B cell (primary cell): ENCODE data around the gene KCNH3. TPM values are rescaled to one million over a fixed set of nuclear protein-coding genes. Genes with fewer than 3 reads are reported as not detected.

Experiments
- ATAC-seq: fragments of 200-7000 bp; cut with Tn5 transposase; one replicate; pipeline ENCODE4 v1.10.0; 2021; ENCODE audit warnings: low read depth, mild to moderate bottlenecking, moderate number of reproducible peaks, moderate library complexity
- CTCF ChIA-PET: fragments of 350-600 bp; sonication (Branson Sonifier 250); formaldehyde crosslinking; loops from one replicate; lab custom pipeline; 2021; ENCODE audit warnings: antibody characterized with exemption, inconsistent platforms; lab: Charles Lee
- POLR2A ChIA-PET: fragments of 350-600 bp; sonication (Branson Sonifier 250); formaldehyde crosslinking; loops from one replicate; lab custom pipeline; 2021; ENCODE audit warnings: antibody characterized with exemption; lab: Charles Lee
- DNase-seq: peaks from one replicate; pipeline ENCODE4 v3.0.0; 2013
- H2AFZ ChIP-seq: 2 replicates; pipeline ENCODE4 v1.6.1; 2012; ENCODE audit warnings: mild to moderate bottlenecking, low read depth, low read length; ENCODE audit not compliant: insufficient read depth, poor library complexity, severe bottlenecking
- H3K27ac ChIP-seq, 2 donors: 1 replicate in 1 of 2; 2 replicates in 1 of 2; pipeline ENCODE4 v1.5.1; 2012 to 2013; ENCODE audit warnings: low read length in 2 of 2, mild to moderate bottlenecking in 2 of 2, moderate library complexity in 1 of 2
- H3K27me3 ChIP-seq, 4 experiments: fragments of 200-600 bp in 1 of 4; sonication (generic) in 1 of 4; replicated peaks in 1 of 4; 1 replicate in 2 of 4; 2 replicates in 2 of 4; pipeline versions ENCODE4 v1.6.1 to v1.7.0; 2013 to 2016; ENCODE audit warnings: low read length in 3 of 4, mild to moderate bottlenecking in 2 of 4, mixed read lengths in 1 of 4, moderate library complexity in 1 of 4; ENCODE audit not compliant: insufficient read depth in 4 of 4, control insufficient read depth in 3 of 4; ENCODE audit errors: control extremely low read depth in 1 of 4
- H3K36me3 ChIP-seq, 2 experiments: replicated peaks in 1 of 2; 1 replicate in 1 of 2; 2 replicates in 1 of 2; pipeline versions ENCODE4 v1.6.1 to v1.7.1; 2013; ENCODE audit warnings: low read length in 1 of 2; ENCODE audit not compliant: insufficient read depth in 2 of 2, control insufficient read depth in 1 of 2; ENCODE audit errors: control extremely low read depth in 1 of 2, extremely low read depth in 1 of 2
- H3K4me1 ChIP-seq, 2 donors: fragments of 200-600 bp in 1 of 2; sonication (generic) in 1 of 2; 1 replicate in 1 of 2; 2 replicates in 1 of 2; pipeline versions ENCODE4 v1.5.1 to v1.6.1; 2013 to 2017; ENCODE audit warnings: low read length in 2 of 2; ENCODE audit not compliant: control insufficient read depth in 2 of 2, insufficient read depth in 2 of 2
- H3K4me2 ChIP-seq: replicated peaks from 2 replicates; pipeline ENCODE3; 2012; ENCODE audit warnings: mild to moderate bottlenecking, low read depth, low read length; ENCODE audit not compliant: poor library complexity, severe bottlenecking
- H3K4me3 ChIP-seq, 5 experiments: fragments of 200-600 bp in 1 of 5; sonication (generic) in 1 of 5; 1 replicate in 3 of 5; 2 replicates in 2 of 5; pipeline versions ENCODE4 v1.5.1 to v1.7.0; 2011 to 2016; ENCODE audit warnings: low read length in 4 of 5, mild to moderate bottlenecking in 4 of 5, low read depth in 2 of 5, control low read depth in 1 of 5, moderate library complexity in 1 of 5; ENCODE audit not compliant: insufficient read depth in 1 of 5; ENCODE audit errors: control extremely low read depth in 1 of 5, extremely low read depth in 1 of 5
- H3K79me2 ChIP-seq: fragments of 200-600 bp; sonication (generic); one replicate; pipeline ENCODE4 v1.6.0; 2016; ENCODE audit warnings: low read length; ENCODE audit not compliant: control insufficient read depth, insufficient read depth
- H3K9ac ChIP-seq: fragments of 200-600 bp; sonication (generic); 2 replicates; pipeline ENCODE4 v1.6.1; 2017; ENCODE audit warnings: mild to moderate bottlenecking, low read length, moderate library complexity
- H3K9me3 ChIP-seq, 3 donors: one replicate each; pipeline versions ENCODE4 v1.6.1 to v1.7.1; 2013; ENCODE audit warnings: low read length in 2 of 3; ENCODE audit not compliant: control insufficient read depth in 2 of 3, insufficient read depth in 1 of 3; ENCODE audit errors: control extremely low read depth in 1 of 3
- H4K20me1 ChIP-seq: 2 replicates; pipeline ENCODE4 v1.6.0; 2012; ENCODE audit warnings: mild to moderate bottlenecking, low read length; ENCODE audit not compliant: insufficient read depth, control insufficient read depth, poor library complexity, severe bottlenecking
- H3K27ac Mint-ChIP-seq: one replicate; pipeline ENCODE4 v1.8.0; 2021; ENCODE audit warnings: mixed read lengths
- H3K27me3 Mint-ChIP-seq: one replicate; pipeline ENCODE4 v1.8.0; 2021; ENCODE audit warnings: mixed read lengths
- H3K4me1 Mint-ChIP-seq: one replicate; pipeline ENCODE4 v1.8.0; 2021; ENCODE audit warnings: mixed read lengths
- H3K4me3 Mint-ChIP-seq: one replicate; pipeline ENCODE4 v1.8.0; 2021; ENCODE audit warnings: mixed read lengths
- H3K9me3 Mint-ChIP-seq: one replicate; pipeline ENCODE4 v1.8.0; 2022; ENCODE audit warnings: mixed read lengths; ENCODE audit not compliant: insufficient read depth
- EZH2 ChIP-seq: IDR thresholded peaks from 2 replicates; pipeline ENCODE4 v1.6.1; 2012; ENCODE audit warnings: borderline replicate concordance, low read depth, mild to moderate bottlenecking, moderate library complexity, low read length; ENCODE audit not compliant: insufficient read depth, poor library complexity, severe bottlenecking
- WGBS: methylation state at CpG from one replicate; pipeline ENCODE4 v1.1.5; 2013; ENCODE audit warnings: missing lambda C conversion rate; ENCODE audit not compliant: insufficient coverage; 5-methylcytosine and 5-hydroxymethylcytosine counted together
- intact Hi-C: fragments of 100-400 bp; cut with micrococcal nuclease; formaldehyde crosslinking; loops from one replicate; pipeline ENCODE4 v1.10.0; 2022
- polyA plus RNA-seq: library from polyadenylated mRNA; depleted of rRNA; stranded (reverse); fragments of >200 nt; gene quantifications from 2 replicates; pipeline ENCODE4 v1.2.3, GENCODE V29; 2012
- total RNA-seq, 2 donors: library from RNA; stranded (reverse); fragments of 120-200 nt in 1 of 2; gene quantifications; 1 replicate in 1 of 2; 2 replicates in 1 of 2; pipeline versions ENCODE4 v1.2.3 to v1.2.4, GENCODE V29; 2013 to 2022
- TF ChIP-seq, protein P1 (sequence below): fragments of 200-600 bp; IDR thresholded peaks from one replicate; pipeline ENCODE4 v1.8.0; 2022; ENCODE audit warnings: antibody characterized with exemption, mild to moderate bottlenecking

The KCNH3 gene
- total and polyA plus RNA-seq, 2 donors (not counting 1 experiment from before 2014, with no cell fraction given) = 0.49 to 0.54 TPM

DNA sequence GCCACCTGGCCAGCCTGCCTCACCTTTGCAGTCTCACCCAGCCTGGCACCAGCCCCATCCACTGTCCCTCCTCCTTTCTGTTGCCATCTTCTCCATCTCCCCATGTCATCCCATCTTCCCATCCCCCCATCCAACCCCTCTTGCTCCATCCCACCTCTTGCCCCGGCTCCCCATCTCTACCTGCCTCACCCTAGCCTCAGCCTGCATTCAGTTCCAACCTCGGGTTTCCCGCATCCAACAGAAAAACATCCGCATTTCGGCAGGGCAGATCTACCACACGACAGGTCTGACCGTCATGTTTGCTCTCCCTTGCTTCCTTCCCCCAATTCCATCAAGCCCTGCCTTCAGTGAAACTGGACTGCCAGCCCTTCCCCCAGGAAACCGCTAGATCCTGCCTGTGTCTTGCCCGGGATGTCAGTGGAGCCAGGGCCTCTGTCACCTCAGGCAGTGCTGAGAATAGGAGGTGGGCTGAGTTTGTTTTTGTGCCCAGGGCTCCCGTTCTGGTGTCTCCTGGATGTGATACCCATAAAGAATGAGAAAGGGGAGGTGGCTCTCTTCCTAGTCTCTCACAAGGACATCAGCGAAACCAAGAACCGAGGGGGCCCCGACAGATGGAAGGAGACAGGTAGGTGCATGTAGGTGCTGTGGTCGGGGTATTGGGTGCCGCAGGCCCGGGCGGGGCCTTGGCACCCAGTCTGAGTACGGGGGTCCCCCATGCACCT lies 2.5 kb downstream of the KCNH3 start:
- H3K27me3 Mint-ChIP-seq = peaks cover 34% of the 10 kb centered on the region
- Histone ChIP-seq H3K27me3 (peaks cover 0 to 44% (median 11%) of the 10 kb centered on the region in 4 experiments), H3K27ac (no peak overlapping the region), H3K9ac (no peak overlapping the region), H3K4me2 (no peak overlapping the region), H3K4me1 (peaks cover 32 to 44% of the 10 kb centered on the region in 2 donors), H3K4me3 (no peak overlapping the region), H2AFZ (no peak overlapping the region), H3K79me2 (no peaks in the 10 kb centered on the region), H4K20me1 (no peaks in the 10 kb centered on the region), H3K9me3 (peaks cover 0 to 9% (median 0%) of the 10 kb centered on the region in 3 donors), H3K36me3 (no peaks in the 10 kb centered on the region)
- no peak overlapping the region for H3K27ac Mint-ChIP-seq
- intact Hi-C loops = no loop called here
- no peaks in the 10 kb centered on the region for H3K9me3 Mint-ChIP-seq
- ChIA-PET POLR2A (no interaction called here), CTCF (interaction anchor here (1.1 kb wide), 1 partner anchor 28 kb away, joined by 3 read pairs; no protein-coding TSS in a partner anchor)
- DNase-seq (peak; percentile 10), ATAC-seq (no peak)
- 97% methylated on average over 7 of the region's 18 CpGs for WGBS
- H3K4me1 Mint-ChIP-seq = peaks cover 41% of the 10 kb centered on the region
- H3K4me3 Mint-ChIP-seq = no peak overlapping the region
- no peak for TF ChIP-seq EZH2
- TF ChIP-seq, protein P1, sequence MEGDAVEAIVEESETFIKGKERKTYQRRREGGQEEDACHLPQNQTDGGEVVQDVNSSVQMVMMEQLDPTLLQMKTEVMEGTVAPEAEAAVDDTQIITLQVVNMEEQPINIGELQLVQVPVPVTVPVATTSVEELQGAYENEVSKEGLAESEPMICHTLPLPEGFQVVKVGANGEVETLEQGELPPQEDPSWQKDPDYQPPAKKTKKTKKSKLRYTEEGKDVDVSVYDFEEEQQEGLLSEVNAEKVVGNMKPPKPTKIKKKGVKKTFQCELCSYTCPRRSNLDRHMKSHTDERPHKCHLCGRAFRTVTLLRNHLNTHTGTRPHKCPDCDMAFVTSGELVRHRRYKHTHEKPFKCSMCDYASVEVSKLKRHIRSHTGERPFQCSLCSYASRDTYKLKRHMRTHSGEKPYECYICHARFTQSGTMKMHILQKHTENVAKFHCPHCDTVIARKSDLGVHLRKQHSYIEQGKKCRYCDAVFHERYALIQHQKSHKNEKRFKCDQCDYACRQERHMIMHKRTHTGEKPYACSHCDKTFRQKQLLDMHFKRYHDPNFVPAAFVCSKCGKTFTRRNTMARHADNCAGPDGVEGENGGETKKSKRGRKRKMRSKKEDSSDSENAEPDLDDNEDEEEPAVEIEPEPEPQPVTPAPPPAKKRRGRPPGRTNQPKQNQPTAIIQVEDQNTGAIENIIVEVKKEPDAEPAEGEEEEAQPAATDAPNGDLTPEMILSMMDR = no peak

DNA sequence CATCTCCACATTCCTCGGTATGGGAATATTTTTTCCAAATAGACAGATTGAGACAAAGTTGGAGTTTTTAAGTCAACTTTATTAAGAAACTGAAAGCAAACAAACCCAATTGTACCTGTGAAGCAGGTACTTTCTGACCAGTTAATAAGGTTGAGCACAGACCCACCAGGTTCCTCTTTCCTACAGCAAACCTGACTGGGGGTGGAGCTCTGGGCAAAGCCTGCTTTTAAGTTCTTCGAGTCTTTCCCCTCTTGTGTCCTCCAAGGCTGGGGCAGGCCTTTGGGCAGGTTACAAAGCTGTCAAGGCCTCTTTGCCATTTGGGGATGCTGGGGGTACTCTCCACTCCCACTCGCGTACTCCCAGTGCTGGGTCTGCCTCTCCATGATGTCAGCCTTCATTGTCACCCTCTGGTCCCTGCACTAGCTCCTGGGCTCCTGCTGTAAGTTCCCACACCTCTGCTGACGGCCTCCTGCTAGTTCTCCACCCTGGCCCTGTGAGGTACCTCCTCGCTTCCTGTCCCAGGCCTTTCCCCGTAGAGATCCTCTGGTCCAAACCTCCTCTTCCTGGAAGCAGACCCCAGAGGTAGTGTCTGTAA lies 3.2 kb downstream of the KCNH3 start:
- no peak overlapping the region for H2AFZ ChIP-seq
- TF ChIP-seq EZH2 = no peak
- TF ChIP-seq, protein P1 = no peak
- no peak overlapping the region for H3K4me3 ChIP-seq
- no peaks in the 10 kb centered on the region for H4K20me1 ChIP-seq
- Mint-ChIP-seq H3K4me1 (peaks cover 35% of the 10 kb centered on the region), H3K9me3 (no peaks in the 10 kb centered on the region), H3K27ac (peak overlapping the region; percentile 37), H3K4me3 (no peak overlapping the region), H3K27me3 (peaks cover 31% of the 10 kb centered on the region)
- intact Hi-C loops = no loop called here
- no peaks in the 10 kb centered on the region for H3K79me2 ChIP-seq
- H3K4me1 ChIP-seq = peaks cover 27 to 37% of the 10 kb centered on the region in 2 donors
- H3K9me3 ChIP-seq = peaks cover 0 to 9% (median 0%) of the 10 kb centered on the region in 3 donors
- no peak overlapping the region for H3K4me2 ChIP-seq
- H3K27ac ChIP-seq = no peak overlapping the region
- no peaks in the 10 kb centered on the region for H3K36me3 ChIP-seq
- DNase-seq = peak; percentile 55
- peaks cover 0 to 43% (median 11%) of the 10 kb centered on the region in 4 experiments for H3K27me3 ChIP-seq
- no peak for ATAC-seq
- H3K9ac ChIP-seq = no peak overlapping the region
- ChIA-PET POLR2A (no interaction called here), CTCF (interaction anchor here (0.5 to 1.1 kb wide), 2 partner anchors 28 to 68 kb away, joined by 3 read pairs; no protein-coding TSS in a partner anchor)
- WGBS = 80% methylated on average over 6 of the region's 7 CpGs
